ENCODE data around the gene UROS.

The UROS gene

DNA sequence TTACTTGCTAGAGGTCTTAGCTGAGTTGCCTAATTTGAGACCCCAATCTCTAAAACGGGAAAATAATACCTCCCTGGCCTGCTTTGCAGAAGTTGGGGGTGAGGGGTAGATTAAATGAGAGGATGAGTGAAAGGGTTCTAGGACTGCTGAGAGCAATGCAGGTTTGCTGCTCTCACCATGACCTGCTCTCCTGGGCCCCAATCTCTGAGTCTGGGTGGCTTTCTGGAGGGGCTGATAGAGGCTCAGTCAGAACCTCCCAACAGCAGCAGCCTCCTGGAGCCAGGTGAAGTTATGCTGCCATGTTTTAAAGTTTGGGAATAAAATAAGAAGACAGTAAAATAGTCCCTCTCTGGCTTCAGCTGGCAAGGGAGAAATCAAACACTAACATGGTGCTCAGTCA is 7.3 kb downstream of the UROS start:
- no peak for DNase-seq (ENCODE audit: low spot score)
- TF ChIP-seq CTCF (IDR thresholded peaks at IDR 0.05; ENCODE audit: extremely low read depth, missing control alignments) = no peak

DNA sequence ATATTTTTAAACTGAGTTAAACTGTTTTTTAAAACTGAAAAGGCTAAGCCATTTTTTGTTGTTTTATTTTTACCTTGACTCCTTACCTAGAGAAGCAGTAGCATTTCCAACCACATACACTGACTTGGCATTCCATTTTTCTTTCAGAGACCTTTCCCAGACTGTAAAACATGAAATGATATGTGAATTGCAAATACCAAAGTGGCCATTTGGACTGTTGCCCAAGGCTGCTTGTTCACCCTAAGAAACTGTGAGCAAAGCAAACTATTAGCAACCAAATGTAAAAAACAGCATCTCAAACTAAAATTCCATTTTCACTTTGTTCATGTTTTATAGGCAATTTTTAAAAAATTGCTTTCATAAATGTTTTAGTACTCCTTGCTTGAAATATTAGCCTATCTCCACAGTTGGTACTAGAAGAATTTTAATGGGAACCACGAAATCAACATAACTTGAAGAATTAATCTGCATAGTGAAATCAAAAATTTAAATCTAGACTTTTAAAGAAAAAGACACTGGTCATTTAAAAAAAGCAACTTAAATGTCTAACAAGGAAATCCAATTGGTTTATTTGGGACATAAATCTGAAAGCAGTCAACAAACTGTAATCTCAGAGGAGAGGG is 10.8 kb downstream of the UROS start:
- TF ChIP-seq CTCF (IDR thresholded peaks at IDR 0.05; ENCODE audit: extremely low read depth, missing control alignments) = no peak
- DNase-seq (ENCODE audit: low spot score) = no peak

DNA sequence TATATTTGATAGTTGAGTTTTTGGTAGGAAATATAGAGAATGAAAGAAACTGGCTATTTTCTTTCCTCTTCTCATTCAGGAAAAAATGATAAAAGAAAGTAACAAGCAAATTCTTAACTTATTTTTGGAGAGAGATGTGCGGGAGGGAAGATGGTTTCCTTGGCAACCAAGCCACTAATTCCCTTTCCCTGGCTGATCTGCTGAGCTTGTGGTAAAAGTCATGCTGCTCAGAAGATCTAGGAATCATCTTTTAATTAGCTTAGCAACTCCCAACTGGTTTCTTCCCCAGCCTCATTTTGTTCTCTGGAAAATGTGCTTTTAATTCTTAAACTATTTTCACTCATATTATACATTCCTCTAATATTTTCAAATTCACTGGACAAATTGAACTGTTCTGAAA is 11.8 kb downstream of the UROS start:
- no peak for DNase-seq (ENCODE audit: low spot score)
- no peak for TF ChIP-seq CTCF (IDR thresholded peaks at IDR 0.05; ENCODE audit: extremely low read depth, missing control alignments)

DNA sequence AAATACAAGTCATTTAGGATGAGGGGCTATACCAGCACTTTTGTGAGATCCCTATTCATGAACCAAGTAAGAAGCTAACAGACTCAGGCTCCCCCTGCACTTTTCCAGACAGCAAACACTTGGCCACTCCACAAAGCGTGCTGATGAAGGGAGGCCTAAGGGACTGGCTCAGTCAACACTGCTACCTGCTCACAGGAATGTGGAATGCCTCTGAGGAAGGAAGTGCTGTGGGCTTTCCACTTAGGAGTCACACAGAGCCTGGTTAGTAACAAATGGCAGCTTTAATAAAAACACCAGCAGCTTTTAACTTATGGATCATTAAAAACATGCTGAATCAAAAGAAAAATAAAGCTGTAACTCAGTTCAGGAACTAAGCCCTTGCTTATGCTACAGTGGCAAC is 15.0 kb downstream of the UROS start:
- DNase-seq (ENCODE audit: low spot score) = no peak
- TF ChIP-seq CTCF (IDR thresholded peaks at IDR 0.05; ENCODE audit: extremely low read depth, missing control alignments) = no peak

DNA sequence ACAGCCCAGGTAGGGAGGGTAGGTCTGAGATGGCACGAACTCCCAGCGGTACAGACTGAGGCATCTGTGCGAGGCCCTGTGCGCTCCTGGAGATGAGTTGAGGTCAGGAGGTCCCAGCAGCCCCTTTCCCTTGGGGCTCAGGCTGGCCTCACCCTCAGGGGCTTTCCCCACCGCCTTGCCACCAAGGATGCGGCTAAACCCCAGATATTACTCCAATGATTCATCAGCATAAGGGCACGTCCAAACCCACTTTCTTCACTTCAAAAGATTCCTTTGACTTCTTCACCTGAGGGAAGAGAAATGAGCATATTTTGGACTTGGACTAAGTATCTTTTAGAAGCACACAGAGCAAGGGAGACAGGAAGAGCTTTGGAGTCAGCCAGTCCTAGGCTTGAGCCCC is 20.3 kb downstream of the UROS start:
- TF ChIP-seq CTCF (IDR thresholded peaks at IDR 0.05; ENCODE audit: extremely low read depth, missing control alignments) = no peak
- no peak for DNase-seq (ENCODE audit: low spot score)

DNA sequence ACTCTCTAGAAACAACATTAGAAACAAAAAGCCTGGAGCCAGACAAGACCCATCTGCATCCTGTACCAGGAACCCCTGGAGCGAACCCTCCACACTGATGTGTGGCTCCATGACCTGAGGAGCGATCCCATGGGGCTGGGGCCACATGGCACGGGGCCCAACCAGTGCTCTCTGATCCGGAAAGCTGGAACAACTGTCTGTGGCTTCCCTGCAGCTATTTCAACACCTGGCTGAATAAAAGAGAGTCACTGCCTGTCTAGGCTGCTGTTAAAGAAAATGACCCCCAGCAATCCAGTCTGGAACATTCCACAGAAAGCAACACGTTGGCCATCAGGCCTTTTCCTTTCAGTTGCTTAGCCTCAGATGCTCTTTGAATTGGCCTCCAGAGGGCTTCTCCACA is 20.9 kb downstream of the UROS start:
- TF ChIP-seq CTCF (IDR thresholded peaks at IDR 0.05; ENCODE audit: extremely low read depth, missing control alignments) = no peak
- no peak for DNase-seq (ENCODE audit: low spot score)

- TF ChIP-seq CTCF (IDR thresholded peaks at IDR 0.05; ENCODE audit: extremely low read depth, missing control alignments) = no peak
- no peak for DNase-seq (ENCODE audit: low spot score)
These were observed 21.5 kb downstream of the UROS start for GRCh38 chr10:125801574-125801973.

Measured in GM20000 (cell line).